GM12891 (cell line): ENCODE data around the gene ARID1B.
A peak's percentile ranks its signal among the peaks of the same experiment; 100 is the strongest.

ENCODE experiments used
- DNase-seq: peaks from one replicate; pipeline ENCODE4 v3.0.0; 2011; ENCODE audit warnings: low spot score; ENCODE audit not compliant: insufficient read length
- FAIRE-seq: peaks from 2 replicates; lab custom pipeline; 2011; peaks lifted over from hg19 to GRCh38; lab: Jason Lieb, UNC
- PAX5 ChIP-seq: IDR thresholded peaks from 2 replicates; pipeline ENCODE4 v1.6.1; 2011; ENCODE audit warnings: low read length, moderate library complexity, mild to moderate bottlenecking; ENCODE audit not compliant: insufficient read depth, severe bottlenecking
- POLR2A ChIP-seq: IDR thresholded peaks from 2 replicates; pipeline ENCODE4 v1.6.1; 2011; ENCODE audit warnings: low read depth, low read length, control low read depth
- POLR2AphosphoS5 ChIP-seq: IDR thresholded peaks from 2 replicates; pipeline ENCODE4 v1.6.1; 2011; ENCODE audit warnings: low read depth, low read length, control low read depth
- POU2F2 ChIP-seq: IDR thresholded peaks from 2 replicates; pipeline ENCODE4 v1.6.1; 2011; ENCODE audit warnings: low read depth, mild to moderate bottlenecking, control low read depth, low read length, moderate library complexity
- SPI1 ChIP-seq: IDR thresholded peaks from 2 replicates; pipeline ENCODE4 v1.6.1; 2011; ENCODE audit warnings: low read depth, low read length, control low read depth
- TAF1 ChIP-seq: IDR thresholded peaks from 2 replicates; pipeline ENCODE4 v1.6.1; 2011; ENCODE audit warnings: low read depth, low read length, control low read depth

ARID1B gene

GRCh38 chr6:156849806-156850205 lies 72.6 kb downstream of the ARID1B start:
- no peak for DNase-seq
- FAIRE-seq = peak; percentile 78
- TF ChIP-seq POLR2A = no peak

GRCh38 chr6:156850353-156850752 lies 73.2 kb downstream of the ARID1B start:
- TF ChIP-seq PAX5 (no peak), SPI1 (peak; percentile 95)
- FAIRE-seq (peak; percentile 51), DNase-seq (no peak)

GRCh38 chr6:156851454-156851921 lies 74.3 kb downstream of the ARID1B start:
- DNase-seq (no peak), FAIRE-seq (no peak)
- TF ChIP-seq TAF1 = no peak
- no peak for TF ChIP-seq POLR2AphosphoS5
- no peak for TF ChIP-seq POLR2A
- TF ChIP-seq POU2F2 = no peak
- no peak for TF ChIP-seq SPI1
- no peak for TF ChIP-seq PAX5

- no peak for DNase-seq
- FAIRE-seq = peak; percentile 85
- TF ChIP-seq SPI1 (no peak), POLR2AphosphoS5 (no peak)
Observed at GRCh38 chr6:156852147-156852857, 75.1 kb downstream of the ARID1B start.

- TF ChIP-seq POLR2AphosphoS5 (no peak), SPI1 (no peak), PAX5 (no peak), POU2F2 (no peak), TAF1 (no peak), POLR2A (no peak)
- FAIRE-seq = no peak
- DNase-seq = no peak
Observed at GRCh38 chr6:156852858-156853216, 75.7 kb downstream of the ARID1B start.

- TF ChIP-seq POLR2A = no peak
- no peak for DNase-seq
- peak; percentile 5 for FAIRE-seq
Observed at GRCh38 chr6:156853733-156854132, 76.6 kb downstream of the ARID1B start.

GRCh38 chr6:156854466-156855161 lies 77.4 kb downstream of the ARID1B start:
- FAIRE-seq = no peak
- DNase-seq = no peak
- TF ChIP-seq POLR2AphosphoS5 (no peak), POLR2A (no peak), TAF1 (no peak), POU2F2 (no peak), PAX5 (no peak), SPI1 (no peak)

- TF ChIP-seq POLR2AphosphoS5 (no peak), SPI1 (no peak), PAX5 (no peak), POU2F2 (no peak), POLR2A (no peak), TAF1 (no peak)
- FAIRE-seq (no peak), DNase-seq (no peak)
Observed at GRCh38 chr6:156857573-156857972, 80.4 kb downstream of the ARID1B start.

GRCh38 chr6:156859686-156860085 lies 82.5 kb downstream of the ARID1B start:
- FAIRE-seq (no peak), DNase-seq (no peak)

GRCh38 chr6:156862711-156863110 lies 85.5 kb downstream of the ARID1B start:
- DNase-seq = no peak
- TF ChIP-seq PAX5 = no peak
- no peak for TF ChIP-seq TAF1
- no peak for TF ChIP-seq POLR2A
- TF ChIP-seq POU2F2 = no peak
- TF ChIP-seq SPI1 = no peak
- TF ChIP-seq POLR2AphosphoS5 = no peak
- no peak for FAIRE-seq

More at GRCh38 chr6:156859686-156860085, 82.5 kb downstream of the ARID1B start:
- TF ChIP-seq SPI1 = no peak
- no peak for TF ChIP-seq POLR2AphosphoS5
- no peak for TF ChIP-seq TAF1
- TF ChIP-seq POLR2A = no peak
- TF ChIP-seq POU2F2 = no peak
- TF ChIP-seq PAX5 = no peak
